Measurements from ENCODE around the gene PMP22. TPM values are rescaled to one million over a fixed set of nuclear protein-coding genes. Genes with fewer than 3 reads are reported as not detected.
A peak's percentile ranks its signal among the peaks of the same experiment; 100 is the strongest.

PMP22 gene
- total RNA-seq, 1 donor from 2014 or later: 8.6 TPM

DNA sequence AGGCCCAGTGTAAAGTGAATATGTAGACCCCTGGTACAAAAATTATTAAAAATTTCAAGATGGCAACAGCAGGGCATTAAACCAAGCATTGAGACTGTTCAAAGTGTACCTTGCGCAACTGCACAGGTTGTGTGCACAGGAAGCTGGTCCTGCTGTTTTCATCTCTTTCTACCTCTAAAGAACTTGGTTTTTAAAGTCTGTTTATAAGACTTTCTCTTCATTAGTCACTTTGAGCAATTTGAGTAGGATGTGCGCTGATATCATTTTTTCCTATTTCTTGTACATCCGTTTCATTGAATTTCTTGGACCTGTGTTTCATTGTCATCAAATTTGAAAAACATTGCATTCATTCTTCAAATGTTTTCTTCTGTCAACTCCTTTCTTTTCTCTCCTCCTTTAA lies 16.8 kb upstream of the PMP22 start:
- DNase-seq (ENCODE audit: low read depth): no peak
- TF ChIP-seq, protein P1, sequence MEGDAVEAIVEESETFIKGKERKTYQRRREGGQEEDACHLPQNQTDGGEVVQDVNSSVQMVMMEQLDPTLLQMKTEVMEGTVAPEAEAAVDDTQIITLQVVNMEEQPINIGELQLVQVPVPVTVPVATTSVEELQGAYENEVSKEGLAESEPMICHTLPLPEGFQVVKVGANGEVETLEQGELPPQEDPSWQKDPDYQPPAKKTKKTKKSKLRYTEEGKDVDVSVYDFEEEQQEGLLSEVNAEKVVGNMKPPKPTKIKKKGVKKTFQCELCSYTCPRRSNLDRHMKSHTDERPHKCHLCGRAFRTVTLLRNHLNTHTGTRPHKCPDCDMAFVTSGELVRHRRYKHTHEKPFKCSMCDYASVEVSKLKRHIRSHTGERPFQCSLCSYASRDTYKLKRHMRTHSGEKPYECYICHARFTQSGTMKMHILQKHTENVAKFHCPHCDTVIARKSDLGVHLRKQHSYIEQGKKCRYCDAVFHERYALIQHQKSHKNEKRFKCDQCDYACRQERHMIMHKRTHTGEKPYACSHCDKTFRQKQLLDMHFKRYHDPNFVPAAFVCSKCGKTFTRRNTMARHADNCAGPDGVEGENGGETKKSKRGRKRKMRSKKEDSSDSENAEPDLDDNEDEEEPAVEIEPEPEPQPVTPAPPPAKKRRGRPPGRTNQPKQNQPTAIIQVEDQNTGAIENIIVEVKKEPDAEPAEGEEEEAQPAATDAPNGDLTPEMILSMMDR (conservative IDR thresholded peaks at IDR 0.05; ENCODE audit: low read depth, low read length): no peak
- H3K4me3 ChIP-seq (ENCODE audit: low read depth, low read length): no peak overlapping the region

DNA sequence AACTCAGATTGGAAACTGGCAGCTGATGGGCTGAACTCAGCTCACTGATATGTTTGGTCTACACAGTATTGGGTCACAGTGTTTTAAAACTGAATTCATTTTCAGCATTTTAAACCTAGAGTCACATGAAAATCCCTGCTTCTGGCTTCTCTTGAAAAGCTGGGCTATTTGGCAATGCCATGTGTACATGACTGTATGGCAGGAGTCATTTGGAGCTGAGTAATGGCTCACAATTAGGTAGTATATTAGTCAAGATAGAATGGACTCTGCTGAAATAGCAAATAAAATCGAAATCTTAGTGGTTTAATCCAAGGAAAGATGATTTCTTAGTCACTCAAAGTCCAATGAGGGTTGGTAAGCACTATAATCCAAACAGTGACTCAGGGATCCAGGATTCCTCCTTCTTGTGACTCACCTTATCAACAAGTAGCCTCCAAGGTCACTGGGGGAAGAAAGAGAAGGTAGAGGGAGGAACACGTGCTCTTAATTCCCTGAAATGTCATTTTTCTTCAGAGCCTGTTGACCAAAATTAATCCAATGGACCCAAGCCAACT lies 13.9 kb upstream of the PMP22 start:
- DNase-seq (ENCODE audit: low read depth): peak; percentile 94
- TF ChIP-seq, protein P1 (conservative IDR thresholded peaks at IDR 0.05; ENCODE audit: low read depth, low read length): no peak
- H3K4me3 ChIP-seq (ENCODE audit: low read depth, low read length): peak overlapping the region; percentile 49

DNA sequence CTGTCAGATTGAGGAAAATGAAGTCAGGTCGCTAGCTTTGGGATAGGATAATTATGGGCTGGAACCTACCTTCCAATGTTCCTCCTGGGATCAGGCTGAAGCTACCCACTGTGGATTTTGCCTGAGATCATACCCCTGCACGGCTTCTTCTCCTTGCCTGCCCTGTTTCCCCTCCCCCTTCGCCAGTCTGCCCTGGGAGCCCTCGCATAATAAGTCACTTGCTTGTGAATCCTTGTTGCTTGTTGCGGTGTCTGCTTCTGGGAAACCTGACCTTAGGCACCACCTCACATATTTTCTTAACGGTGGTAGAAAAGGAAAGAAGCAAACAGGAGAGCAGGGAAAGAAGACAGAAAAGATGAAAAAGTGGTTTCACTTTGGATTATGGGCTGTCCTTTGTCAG lies 13.3 kb upstream of the PMP22 start:
- peak overlapping the region; percentile 49 for H3K4me3 ChIP-seq (ENCODE audit: low read depth, low read length)
- TF ChIP-seq, protein P1 (conservative IDR thresholded peaks at IDR 0.05; ENCODE audit: low read depth, low read length): no peak
- no peak for DNase-seq (ENCODE audit: low read depth)

DNA sequence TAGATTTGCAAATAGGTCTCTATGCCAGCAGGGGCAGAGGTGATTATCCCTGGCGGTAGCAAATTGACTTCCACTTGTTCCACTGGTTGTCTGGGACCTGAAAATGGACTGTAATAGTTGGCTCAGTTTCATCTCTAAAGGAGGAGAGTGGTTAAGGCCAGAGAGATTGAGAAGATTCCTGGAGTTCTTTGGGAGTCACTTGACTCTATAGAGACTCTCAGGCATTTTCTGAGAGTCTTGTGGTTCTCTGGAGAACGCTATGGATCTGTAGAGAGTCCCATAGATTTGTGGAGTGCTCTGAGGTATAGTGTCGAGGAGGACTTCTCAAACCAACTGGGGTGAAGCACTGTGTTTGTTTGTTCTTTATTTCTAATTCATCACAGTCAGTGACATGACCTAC lies 8.9 kb upstream of the PMP22 start:
- no peak overlapping the region for H3K4me3 ChIP-seq (ENCODE audit: low read depth, low read length)
- TF ChIP-seq, protein P1 (conservative IDR thresholded peaks at IDR 0.05; ENCODE audit: low read depth, low read length): no peak
- DNase-seq (ENCODE audit: low read depth): no peak

DNA sequence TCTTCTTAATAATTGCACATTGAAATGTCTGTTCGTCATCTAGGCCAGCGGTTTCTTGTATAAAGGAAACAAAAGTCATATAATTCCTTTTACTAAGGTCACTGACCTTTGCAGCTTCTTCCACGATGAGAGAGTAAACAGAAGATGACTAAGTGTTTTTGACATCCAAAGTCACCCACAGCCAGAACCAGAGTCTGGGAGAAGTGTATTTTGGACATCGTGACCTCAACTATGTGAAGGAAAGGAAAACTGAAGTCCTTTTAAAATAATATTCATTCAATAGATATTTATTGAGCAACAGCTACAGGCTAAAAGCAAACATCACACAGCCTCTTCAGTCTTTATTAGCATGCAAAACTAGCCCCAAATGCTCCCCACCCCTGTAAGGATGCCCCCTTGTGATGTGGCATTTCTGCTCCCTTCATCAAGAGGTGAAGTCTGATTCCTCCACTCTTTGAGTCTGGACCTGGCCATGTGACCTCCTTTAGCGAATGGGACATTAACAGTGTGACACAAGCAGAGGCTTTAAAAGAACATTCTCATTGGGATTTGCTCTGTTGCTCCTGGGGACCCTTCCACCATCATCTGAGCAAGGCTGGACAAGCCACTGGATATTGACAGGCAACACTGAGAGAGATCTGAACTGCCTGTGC lies 8.1 kb upstream of the PMP22 start:
- no peak for DNase-seq (ENCODE audit: low read depth)
- TF ChIP-seq, protein P1 (conservative IDR thresholded peaks at IDR 0.05; ENCODE audit: low read depth, low read length): no peak
- no peak overlapping the region for H3K4me3 ChIP-seq (ENCODE audit: low read depth, low read length)

DNA sequence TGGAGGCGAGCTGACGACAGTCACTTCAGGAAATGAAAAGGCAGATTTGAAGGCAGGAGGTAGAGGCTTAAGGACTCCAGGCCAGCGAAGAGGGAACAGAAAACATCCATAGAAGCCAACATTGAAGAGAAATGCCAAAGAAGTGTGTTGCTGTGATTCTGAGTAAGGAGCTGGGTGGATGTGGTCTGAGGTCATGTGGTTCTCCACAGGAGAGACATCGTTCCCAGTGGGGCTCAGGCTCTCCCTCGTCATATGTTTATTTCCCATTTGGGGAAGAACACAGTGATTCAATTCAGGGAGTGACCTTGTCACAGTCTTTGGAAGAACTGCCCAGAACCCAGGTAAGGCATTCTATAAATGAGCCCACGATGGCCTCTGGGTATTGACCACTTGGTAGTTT lies 6.6 kb upstream of the PMP22 start:
- H3K4me3 ChIP-seq (ENCODE audit: low read depth, low read length): no peak overlapping the region
- TF ChIP-seq, protein P1 (conservative IDR thresholded peaks at IDR 0.05; ENCODE audit: low read depth, low read length): no peak
- DNase-seq (ENCODE audit: low read depth): no peak
